SK-N-SH (cell line): Measurements from ENCODE around the gene SMIM8. TPM values are rescaled to one million over a fixed set of nuclear protein-coding genes. Genes with fewer than 3 reads are reported as not detected.

Experiments used
- CTCF ChIA-PET: fragments of 300-600, 350-600 bp; formaldehyde crosslinking; extraction: SDS; loops from one replicate; lab custom pipeline; 2021; lab: Yijun Ruan, JAX
- POLR2A ChIA-PET: fragments of 350-600 bp; sonication (Branson Sonifier 250); formaldehyde crosslinking; extraction: SDS; loops from one replicate; lab custom pipeline; 2020; ENCODE audit warnings: antibody characterized with exemption, inconsistent platforms; lab: Yijun Ruan, JAX
- DNase-seq: peaks from one replicate; pipeline ENCODE4 v3.0.0; 2012
- H2AFZ ChIP-seq: fragments of 200-600 bp; sonication (generic); 2 replicates; pipeline ENCODE4 v1.8.1; 2016; ENCODE audit warnings: antibody characterized with exemption, mild to moderate bottlenecking, low read depth
- H3F3A ChIP-seq: fragments of 200-600 bp; sonication (generic); replicated peaks from 2 replicates; pipeline ENCODE3; 2016; ENCODE audit warnings: antibody characterized with exemption, mild to moderate bottlenecking; ENCODE audit not compliant: insufficient read depth
- H3K27ac ChIP-seq, 2 experiments: fragments of 200-500 bp in 1 of 2; fragments of 200-600 bp in 1 of 2; sonication (Bioruptor generic) in 1 of 2; sonication (generic), shearing (Covaris generic) in 1 of 2; 2 replicates each; pipeline versions ENCODE4 v1.5.1 to v1.6.1; 2014 to 2016; ENCODE audit warnings: low read depth in 2 of 2, inconsistent platforms in 1 of 2, low read length in 1 of 2, mild to moderate bottlenecking in 1 of 2, mixed read lengths in 1 of 2
- H3K27me3 ChIP-seq: fragments of 200-600 bp; sonication (generic), shearing (Covaris generic); 2 replicates; pipeline ENCODE4 v1.6.1; 2016; ENCODE audit warnings: mixed run types; ENCODE audit not compliant: insufficient read depth
- H3K36me3 ChIP-seq, 2 experiments: fragments of 200-500 bp in 1 of 2; fragments of 200-600 bp in 1 of 2; sonication (Bioruptor generic) in 1 of 2; sonication (generic) in 1 of 2; replicated peaks in 1 of 2; 2 replicates each; pipeline versions ENCODE3 to v1.5.1; 2014 to 2016; ENCODE audit warnings: low read length in 1 of 2, mild to moderate bottlenecking in 1 of 2; ENCODE audit not compliant: insufficient read depth in 2 of 2, control insufficient read depth in 1 of 2
- H3K4me1 ChIP-seq, 2 experiments: fragments of 200-500 bp in 1 of 2; fragments of 200-600 bp in 1 of 2; sonication (Bioruptor generic) in 1 of 2; sonication (generic), shearing (Covaris generic) in 1 of 2; 2 replicates each; pipeline versions ENCODE4 v1.5.1 to v1.6.1; 2014 to 2016; ENCODE audit warnings: low read depth in 1 of 2, low read length in 1 of 2, mixed run types in 1 of 2; ENCODE audit not compliant: insufficient read depth in 2 of 2, control insufficient read depth in 1 of 2
- H3K4me2 ChIP-seq: fragments of 200-600 bp; sonication (generic), shearing (Covaris generic); 2 replicates; pipeline ENCODE4 v1.6.1; 2017; ENCODE audit warnings: mixed run types
- H3K4me3 ChIP-seq, 2 experiments: fragments of 200-500 bp in 1 of 2; fragments of 200-600 bp in 1 of 2; sonication (Bioruptor generic) in 1 of 2; sonication (generic), shearing (Covaris generic) in 1 of 2; 2 replicates each; pipeline versions ENCODE4 v1.5.1 to v1.8.1; 2014 to 2016; ENCODE audit warnings: low read depth in 2 of 2, inconsistent platforms in 1 of 2, low read length in 1 of 2, mild to moderate bottlenecking in 1 of 2, mixed read lengths in 1 of 2, moderate library complexity in 1 of 2
- H3K79me2 ChIP-seq: fragments of 200-600 bp; sonication (generic); 2 replicates; pipeline ENCODE4 v1.8.1; 2017; ENCODE audit warnings: mild to moderate bottlenecking; ENCODE audit not compliant: insufficient read depth
- H3K9ac ChIP-seq: fragments of 200-600 bp; sonication (generic); 2 replicates; pipeline ENCODE4 v1.6.1; 2017; ENCODE audit warnings: mixed run types
- H3K9me2 ChIP-seq: fragments of 200-600 bp; sonication (generic); 2 replicates; pipeline ENCODE4 v1.6.1; 2017; ENCODE audit warnings: mixed run types
- H3K9me3 ChIP-seq: fragments of 200-600 bp; sonication (generic); 2 replicates; pipeline ENCODE4 v1.6.1; 2017; ENCODE audit warnings: mixed run types, mild to moderate bottlenecking, moderate library complexity
- H4K20me1 ChIP-seq: fragments of 200-600 bp; sonication (generic); 2 replicates; pipeline ENCODE4 v1.6.1; 2017; ENCODE audit warnings: mild to moderate bottlenecking, mixed run types; ENCODE audit not compliant: insufficient read depth
- CHD2 ChIP-seq: fragments of 150-350 bp; IDR thresholded peaks from 2 replicates; pipeline ENCODE4 v1.6.1; 2018; ENCODE audit warnings: low read length; ENCODE audit not compliant: partially characterized antibody
- CTCF ChIP-seq: fragments of 200-600 bp; sonication (generic); IDR thresholded peaks from 2 replicates; pipeline ENCODE4 v1.6.1; 2017; ENCODE audit warnings: antibody characterized with exemption, mild to moderate bottlenecking, moderate library complexity
- EZH2phosphoT487 ChIP-seq: fragments of 200-600 bp; sonication (generic); IDR thresholded peaks from 2 replicates; pipeline ENCODE4 v1.6.1; 2017; ENCODE audit warnings: low read depth, mixed run types, mild to moderate bottlenecking, antibody characterized with exemption, moderate library complexity, borderline replicate concordance
- FOXJ3 ChIP-seq: sonication (generic); formaldehyde crosslinking; IDR thresholded peaks from 2 replicates; pipeline ENCODE4 v1.5.1; 2020; ENCODE audit warnings: mild to moderate bottlenecking, missing genetic modification reagents
- FOXM1 ChIP-seq: IDR thresholded peaks from 2 replicates; pipeline ENCODE4 v1.4.0; 2012; ENCODE audit warnings: low read depth, mild to moderate bottlenecking
- GABPA ChIP-seq: IDR thresholded peaks from 2 replicates; pipeline ENCODE4 v1.4.0; 2012; ENCODE audit warnings: low read depth, mild to moderate bottlenecking
- JUND ChIP-seq: IDR thresholded peaks from 2 replicates; pipeline ENCODE4 v1.4.0; 2012
- MXI1 ChIP-seq: IDR thresholded peaks from 2 replicates; pipeline ENCODE4 v1.6.1; 2012; ENCODE audit warnings: mild to moderate bottlenecking, low read depth, low read length, improper control_type of control experiment
- NRF1 ChIP-seq: IDR thresholded peaks from 2 replicates; pipeline ENCODE4 v1.6.1; 2012; ENCODE audit warnings: low read depth, mild to moderate bottlenecking, low read length
- POLR2AphosphoS5 ChIP-seq: IDR thresholded peaks from 2 replicates; pipeline ENCODE4 v1.6.1; 2012; ENCODE audit warnings: low read depth, low read length
- RAD21 ChIP-seq: IDR thresholded peaks from 2 replicates; pipeline ENCODE4 v1.6.1; 2012; ENCODE audit warnings: mild to moderate bottlenecking, low read length
- REST ChIP-seq: IDR thresholded peaks from 2 replicates; pipeline ENCODE4 v1.6.1; 2012; ENCODE audit warnings: mild to moderate bottlenecking, low read depth, low read length, moderate library complexity
- SMC3 ChIP-seq: IDR thresholded peaks from 2 replicates; pipeline ENCODE4 v1.6.1; 2012; ENCODE audit warnings: low read depth, low read length, improper control_type of control experiment
- TEAD4 ChIP-seq: IDR thresholded peaks from 2 replicates; pipeline ENCODE4 v1.4.0; 2012; ENCODE audit warnings: mild to moderate bottlenecking, borderline replicate concordance; ENCODE audit not compliant: insufficient read depth
- WGBS: methylation state at CpG from one replicate; pipeline ENCODE4 v1.1.6; 2017; ENCODE audit warnings: low lambda C conversion rate; 5-methylcytosine and 5-hydroxymethylcytosine counted together
- polyA plus RNA-seq, 3 experiments: library from polyadenylated mRNA; depleted of rRNA; stranded (reverse); fragments of >200 nt; gene quantifications; 2 replicates each; pipeline ENCODE4 v1.2.3, GENCODE V29; 2012

Gene SMIM8
- polyA plus RNA-seq, 1 of the 3 experiments (the other 2 are of a cell fraction) = 1.6 TPM

GRCh38 chr6:87277123-87277522 is 45.3 kb upstream of the SMIM8 start:
- CTCF ChIA-PET = interaction anchor here (0.6 to 2.6 kb wide), 13 partner anchors 9 to 1357 kb away, joined by 3 to 9 read pairs (median 4); partner anchors contain the start of gene SMIM8
- peak; percentile 18 for DNase-seq
- H4K20me1 ChIP-seq = no peaks in the 10 kb centered on the region; the same call in 1 of the 2 replicates
- no peaks in the 10 kb centered on the region for H3K27me3 ChIP-seq
- no peaks in the 10 kb centered on the region for H3K9me3 ChIP-seq
- H2AFZ ChIP-seq = no peak overlapping the region
- no peak overlapping the region for H3K27ac ChIP-seq
- no peaks in the 10 kb centered on the region for H3K36me3 ChIP-seq
- no peak overlapping the region for H3K4me3 ChIP-seq
- H3K4me2 ChIP-seq = no peak overlapping the region
- TF ChIP-seq EZH2phosphoT487 (no peak), SMC3 (peak; percentile 42), CHD2 (no peak), CTCF (peak; percentile 49), RAD21 (peak; percentile 67)
- no peaks in the 10 kb centered on the region for H3K79me2 ChIP-seq
- peaks cover 6 to 7% of the 10 kb centered on the region in 2 experiments; a peak in 2 of 4 replicates for H3K4me1 ChIP-seq
- no peak overlapping the region for H3K9ac ChIP-seq
- POLR2A ChIA-PET = interaction anchor here (1.2 kb wide), 1 partner anchor 15 kb away, joined by 3 read pairs; no protein-coding TSS in a partner anchor
- H3K9me2 ChIP-seq = no peaks in the 10 kb centered on the region
- H3F3A ChIP-seq = peaks cover 13% of the 10 kb centered on the region

- H3K4me2 ChIP-seq = no peak overlapping the region
- H3K27me3 ChIP-seq = no peaks in the 10 kb centered on the region
- H3F3A ChIP-seq = peaks cover 6% of the 10 kb centered on the region
- no peaks in the 10 kb centered on the region for H3K9me2 ChIP-seq
- POLR2A ChIA-PET = no interaction called here
- no peak overlapping the region for H2AFZ ChIP-seq
- CTCF ChIA-PET = interaction anchor here (1.3 to 1.6 kb wide), 2 partner anchors 112 to 114 kb away, joined by 3 to 4 read pairs; no protein-coding TSS in a partner anchor
- peaks cover 6 to 7% of the 10 kb centered on the region in 2 experiments; a peak in 2 of 4 replicates for H3K4me1 ChIP-seq
- 45% methylated on average over 2 of the region's 2 CpGs for WGBS
- H3K9me3 ChIP-seq = no peaks in the 10 kb centered on the region
- H4K20me1 ChIP-seq = no peaks in the 10 kb centered on the region; the same call in 1 of the 2 replicates
- no peak overlapping the region for H3K4me3 ChIP-seq
- H3K27ac ChIP-seq = no peak overlapping the region
- DNase-seq = no peak
- no peak overlapping the region for H3K9ac ChIP-seq
- H3K79me2 ChIP-seq = no peaks in the 10 kb centered on the region
- H3K36me3 ChIP-seq = no peaks in the 10 kb centered on the region
- TF ChIP-seq FOXJ3 (CRISPR knock-in tag) (no peak), MXI1 (no peak)
Measured at GRCh38 chr6:87279196-87279595, 43.2 kb upstream of the SMIM8 start.

- no peaks in the 10 kb centered on the region for H3K9me3 ChIP-seq
- no peak overlapping the region for H3K4me3 ChIP-seq
- peaks cover 0 to 6% of the 10 kb centered on the region in 2 experiments; a peak in 2 of 4 replicates for H3K4me1 ChIP-seq
- H4K20me1 ChIP-seq = no peaks in the 10 kb centered on the region
- no peak overlapping the region for H3K4me2 ChIP-seq
- POLR2A ChIA-PET = no interaction called here
- no peaks in the 10 kb centered on the region for H3F3A ChIP-seq
- no peaks in the 10 kb centered on the region for H3K79me2 ChIP-seq
- CTCF ChIA-PET = no interaction called here
- DNase-seq = no peak
- no peaks in the 10 kb centered on the region for H3K36me3 ChIP-seq
- no peak overlapping the region for H3K27ac ChIP-seq
- no peaks in the 10 kb centered on the region for H3K9me2 ChIP-seq
- 80% methylated on average over 1 of the region's 1 CpG for WGBS
- no peak overlapping the region for H3K9ac ChIP-seq
- no peak overlapping the region for H2AFZ ChIP-seq
- no peaks in the 10 kb centered on the region for H3K27me3 ChIP-seq
- TF ChIP-seq FOXM1 (no peak), EZH2phosphoT487 (no peak), RAD21 (no peak), REST (no peak), JUND (no peak), POLR2AphosphoS5 (no peak), CTCF (no peak), TEAD4 (no peak), GABPA (no peak), NRF1 (no peak)
Measured at GRCh38 chr6:87281426-87281825, 41.0 kb upstream of the SMIM8 start.
